SK-N-MC (cell line): ENCODE measurements around the gene GDNF.
A peak's percentile ranks its signal among the peaks of the same experiment; 100 is the strongest.

Source experiments
- EZH2 ChIP-seq: fragments of 200-600 bp; sonication (generic); IDR thresholded peaks from one replicate; pipeline ENCODE4 v1.6.1; 2017; ENCODE audit warnings: antibody characterized with exemption
- FOXP2 ChIP-seq: optimal IDR thresholded peaks from 2 replicates; pipeline ENCODE3; 2011; ENCODE audit warnings: mild to moderate bottlenecking, moderate library complexity; ENCODE audit not compliant: insufficient read depth; ENCODE audit errors: extremely low read length, control extremely low read depth
- POLR2AphosphoS5 ChIP-seq: IDR thresholded peaks from 2 replicates; pipeline ENCODE4 v1.6.1; 2012; ENCODE audit warnings: mild to moderate bottlenecking, low read depth, low read length, borderline replicate concordance

- no peak for TF ChIP-seq POLR2AphosphoS5
- TF ChIP-seq EZH2 = no peak
- peak; percentile 7 for TF ChIP-seq FOXP2
Observed at GRCh38 chr5:37847978-37848425, 8.2 kb upstream of the GDNF start.
